ENCODE results near the gene SGPP2.

The SGPP2 gene

GRCh38 chr2:222604749-222605515 is 180.6 kb downstream of the SGPP2 start:
- intact Hi-C loops (cut with DNase I): no loop called here
- no peak for DNase-seq

- no peak for DNase-seq
- intact Hi-C loops (cut with DNase I): no loop called here
Observed at GRCh38 chr2:222606306-222606705, 182.0 kb downstream of the SGPP2 start.

DNA sequence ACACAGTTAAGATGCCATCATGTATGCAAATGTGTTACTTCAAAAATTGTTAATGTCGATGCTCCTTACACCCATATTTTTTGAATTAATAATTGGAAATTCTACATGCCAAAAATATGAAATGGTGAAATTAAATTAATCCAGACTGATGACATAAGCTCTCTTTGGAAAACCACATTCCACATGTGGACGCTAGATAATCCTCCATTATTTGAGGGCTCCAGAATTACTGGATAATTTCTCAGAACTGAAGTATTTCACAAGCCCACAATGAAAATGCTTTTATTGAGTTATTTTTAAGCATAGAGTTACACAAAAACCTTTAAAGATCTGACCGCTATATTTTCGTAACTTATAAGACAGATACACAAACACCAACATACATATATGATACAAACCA is 183.7 kb downstream of the SGPP2 start:
- DNase-seq: no peak
- intact Hi-C loops (cut with DNase I): no loop called here

- no peak for DNase-seq
- intact Hi-C loops (cut with DNase I): no loop called here
Observed at GRCh38 chr2:222609381-222609780, 185.0 kb downstream of the SGPP2 start.

Data from head of caudate nucleus (tissue), 42 donors.